ENCODE measurements around the gene LPAR5.

Gene LPAR5

GRCh38 chr12:6626654-6627283 lies 9.0 kb downstream of the LPAR5 start:
- no peaks in the 10 kb centered on the region for H3K27me3 Mint-ChIP-seq
- no peak overlapping the region for H3K4me3 Mint-ChIP-seq
- no peaks in the 10 kb centered on the region for H3K9me3 Mint-ChIP-seq
- peak overlapping the region; percentile 38 for H3K27ac Mint-ChIP-seq
- DNase-seq (no peak), ATAC-seq (peak; percentile 58)
- no peaks in the 10 kb centered on the region for H3K36me3 Mint-ChIP-seq (ENCODE audit: low read depth)
- H3K4me1 Mint-ChIP-seq = peaks cover 43% of the 10 kb centered on the region

- Mint-ChIP-seq H3K27ac (peak overlapping the region; percentile 39), H3K4me1 (peaks cover 13% of the 10 kb centered on the region), H3K9me3 (no peaks in the 10 kb centered on the region), H3K4me3 (peak overlapping the region; percentile 57), H3K27me3 (no peaks in the 10 kb centered on the region), H3K36me3 (ENCODE audit: low read depth) (no peaks in the 10 kb centered on the region)
- ATAC-seq (no peak), DNase-seq (no peak)
Measured at GRCh38 chr12:6620885-6621274, 14.9 kb downstream of the LPAR5 start.

- DNase-seq = peak; percentile 67
- H3K4me3 Mint-ChIP-seq = peak overlapping the region; percentile 57
- H3K9me3 Mint-ChIP-seq = no peaks in the 10 kb centered on the region
- no peaks in the 10 kb centered on the region for H3K36me3 Mint-ChIP-seq (ENCODE audit: low read depth)
- peak; percentile 75 for ATAC-seq
- no peaks in the 10 kb centered on the region for H3K27me3 Mint-ChIP-seq
- H3K4me1 Mint-ChIP-seq = peaks cover 13% of the 10 kb centered on the region
- H3K27ac Mint-ChIP-seq = no peak overlapping the region
Measured at GRCh38 chr12:6620137-6620884, 15.4 kb downstream of the LPAR5 start.

- ATAC-seq (no peak), DNase-seq (no peak)
- no peaks in the 10 kb centered on the region for H3K9me3 Mint-ChIP-seq
- H3K4me3 Mint-ChIP-seq = no peak overlapping the region
- H3K4me1 Mint-ChIP-seq = peaks cover 25% of the 10 kb centered on the region
- H3K36me3 Mint-ChIP-seq (ENCODE audit: low read depth) = no peaks in the 10 kb centered on the region
- H3K27me3 Mint-ChIP-seq = no peaks in the 10 kb centered on the region
- H3K27ac Mint-ChIP-seq = no peak overlapping the region
Measured at GRCh38 chr12:6618483-6619225, 17.1 kb downstream of the LPAR5 start.

GRCh38 chr12:6615802-6616201 lies 20.0 kb downstream of the LPAR5 start:
- DNase-seq (no peak), ATAC-seq (no peak)
- Mint-ChIP-seq H3K4me1 (peaks cover 50% of the 10 kb centered on the region), H3K27ac (peak overlapping the region; percentile 14), H3K27me3 (no peaks in the 10 kb centered on the region), H3K36me3 (ENCODE audit: low read depth) (no peaks in the 10 kb centered on the region), H3K9me3 (no peaks in the 10 kb centered on the region), H3K4me3 (no peak overlapping the region)

- ATAC-seq (no peak), DNase-seq (no peak)
- peaks cover 49% of the 10 kb centered on the region for H3K4me1 Mint-ChIP-seq
- H3K9me3 Mint-ChIP-seq = no peaks in the 10 kb centered on the region
- no peak overlapping the region for H3K4me3 Mint-ChIP-seq
- no peaks in the 10 kb centered on the region for H3K36me3 Mint-ChIP-seq (ENCODE audit: low read depth)
- peak overlapping the region; percentile 42 for H3K27ac Mint-ChIP-seq
- H3K27me3 Mint-ChIP-seq = no peaks in the 10 kb centered on the region
Measured at GRCh38 chr12:6614513-6615172, 21.1 kb downstream of the LPAR5 start.

- ATAC-seq = peak; percentile 45
- H3K4me1 Mint-ChIP-seq = peaks cover 45% of the 10 kb centered on the region
- H3K4me3 Mint-ChIP-seq = no peak overlapping the region
- peak overlapping the region; percentile 42 for H3K27ac Mint-ChIP-seq
- H3K36me3 Mint-ChIP-seq (ENCODE audit: low read depth) = no peaks in the 10 kb centered on the region
- DNase-seq = no peak
- no peaks in the 10 kb centered on the region for H3K27me3 Mint-ChIP-seq
- H3K9me3 Mint-ChIP-seq = no peaks in the 10 kb centered on the region
Measured at GRCh38 chr12:6613776-6614512, 21.8 kb downstream of the LPAR5 start.

GRCh38 chr12:6613015-6613775 lies 22.6 kb downstream of the LPAR5 start:
- peaks cover 45% of the 10 kb centered on the region for H3K4me1 Mint-ChIP-seq
- DNase-seq (no peak), ATAC-seq (peak; percentile 17)
- H3K36me3 Mint-ChIP-seq (ENCODE audit: low read depth) = no peaks in the 10 kb centered on the region
- no peak overlapping the region for H3K4me3 Mint-ChIP-seq
- no peak overlapping the region for H3K27ac Mint-ChIP-seq
- no peaks in the 10 kb centered on the region for H3K9me3 Mint-ChIP-seq
- no peaks in the 10 kb centered on the region for H3K27me3 Mint-ChIP-seq

GRCh38 chr12:6612652-6613014 lies 23.1 kb downstream of the LPAR5 start:
- Mint-ChIP-seq H3K27ac (peak overlapping the region; percentile 31), H3K27me3 (no peaks in the 10 kb centered on the region), H3K9me3 (no peaks in the 10 kb centered on the region), H3K4me3 (no peak overlapping the region), H3K4me1 (peaks cover 42% of the 10 kb centered on the region), H3K36me3 (ENCODE audit: low read depth) (no peaks in the 10 kb centered on the region)
- DNase-seq (no peak), ATAC-seq (no peak)

GRCh38 chr12:6612247-6612646 lies 23.5 kb downstream of the LPAR5 start:
- Mint-ChIP-seq H3K4me3 (no peak overlapping the region), H3K27ac (peak overlapping the region; percentile 31), H3K36me3 (ENCODE audit: low read depth) (no peaks in the 10 kb centered on the region), H3K27me3 (no peaks in the 10 kb centered on the region), H3K4me1 (peaks cover 42% of the 10 kb centered on the region), H3K9me3 (no peaks in the 10 kb centered on the region)
- ATAC-seq = no peak
- DNase-seq = no peak

- ATAC-seq = no peak
- Mint-ChIP-seq H3K27me3 (no peaks in the 10 kb centered on the region), H3K36me3 (ENCODE audit: low read depth) (peaks cover 18% of the 10 kb centered on the region), H3K27ac (no peak overlapping the region), H3K9me3 (no peaks in the 10 kb centered on the region), H3K4me3 (no peak overlapping the region), H3K4me1 (peaks cover 50% of the 10 kb centered on the region)
- no peak for DNase-seq
Measured at GRCh38 chr12:6608592-6609281, 27.0 kb downstream of the LPAR5 start.

GRCh38 chr12:6607751-6608591 lies 27.8 kb downstream of the LPAR5 start:
- Mint-ChIP-seq H3K9me3 (no peaks in the 10 kb centered on the region), H3K4me3 (no peak overlapping the region), H3K4me1 (peaks cover 52% of the 10 kb centered on the region), H3K36me3 (ENCODE audit: low read depth) (peaks cover 25% of the 10 kb centered on the region), H3K27ac (no peak overlapping the region), H3K27me3 (no peaks in the 10 kb centered on the region)
- peak; percentile 70 for DNase-seq
- ATAC-seq = peak; percentile 51
